GM19025 (cell line): ENCODE data around the gene IZUMO1R.
"Not testable (repeated sequence)": the region's sequence is repeated elsewhere in the genome, so short reads cannot be mapped to it uniquely, and the experiment has no call there.

Experiments
- ATAC-seq: cut with Tn5 transposase; IDR thresholded peaks from one replicate; pipeline ENCODE4 v1.9.1; 2021; ENCODE audit warnings: mild to moderate bottlenecking, low read depth, moderate library complexity; ENCODE audit not compliant: unreplicated experiment

Gene IZUMO1R

GRCh38 chr11:94322501-94322900, 18.1 kb downstream of the IZUMO1R start:
- no peak for ATAC-seq

GRCh38 chr11:94325681-94326080, 21.3 kb downstream of the IZUMO1R start:
- ATAC-seq, result peak; percentile 73

GRCh38 chr11:94326947-94327346, 22.6 kb downstream of the IZUMO1R start:
- no peak for ATAC-seq

GRCh38 chr11:94328587-94329080, 24.3 kb downstream of the IZUMO1R start:
- no peak for ATAC-seq

- ATAC-seq, result no peak
These were observed 25.1 kb downstream of the IZUMO1R start for GRCh38 chr11:94329501-94329900.

- ATAC-seq, result no peak
These were observed 26.4 kb downstream of the IZUMO1R start for GRCh38 chr11:94330789-94331188.

GRCh38 chr11:94332814-94333213, 28.4 kb downstream of the IZUMO1R start:
- ATAC-seq, result no peak

- ATAC-seq, result no peak
These were observed 31.7 kb downstream of the IZUMO1R start for GRCh38 chr11:94336033-94336432.

- ATAC-seq, result no peak
These were observed 34.3 kb downstream of the IZUMO1R start for GRCh38 chr11:94338651-94339050.

GRCh38 chr11:94342250-94342649, 37.9 kb downstream of the IZUMO1R start:
- ATAC-seq, result no peak

GRCh38 chr11:94343495-94343894, 39.1 kb downstream of the IZUMO1R start:
- no peak for ATAC-seq

GRCh38 chr11:94346311-94346710, 41.9 kb downstream of the IZUMO1R start:
- ATAC-seq, result not testable (repeated sequence)

- ATAC-seq, result not testable (repeated sequence)
These were observed 46.6 kb downstream of the IZUMO1R start for GRCh38 chr11:94350850-94351563.
